Aorta (tissue), 5 donors: ENCODE measurements around the gene MRPL54. TPM values are rescaled to one million over a fixed set of nuclear protein-coding genes. Genes with fewer than 3 reads are reported as not detected.

ENCODE experiments used
- ATAC-seq: fragments of 200-7000 bp; cut with Tn5 transposase; one replicate; pipeline ENCODE4 v1.9.1; 2022; ENCODE audit warnings: moderate library complexity; ENCODE audit not compliant: low FRiP score
- DNase-seq, 2 donors: peaks; one replicate each; pipeline ENCODE4 v3.0.0-alpha.2; 2020
- H3K27ac ChIP-seq, 2 donors: one replicate each; pipeline ENCODE4 v1.5.1; 2013; ENCODE audit warnings: low read length in 2 of 2, mild to moderate bottlenecking in 2 of 2, moderate library complexity in 2 of 2, control low read depth in 1 of 2, inconsistent platforms in 1 of 2, low read depth in 1 of 2
- H3K27me3 ChIP-seq, 2 donors: one replicate each; pipeline ENCODE4 v1.6.1; 2013; ENCODE audit warnings: control low read depth in 1 of 2, low read length in 1 of 2, mild to moderate bottlenecking in 1 of 2, moderate library complexity in 1 of 2; ENCODE audit not compliant: insufficient read depth in 2 of 2, control insufficient read depth in 1 of 2
- H3K36me3 ChIP-seq, 2 donors: one replicate each; pipeline ENCODE4 v1.6.1; 2013; ENCODE audit warnings: control low read depth in 1 of 2, low read length in 1 of 2, mild to moderate bottlenecking in 1 of 2; ENCODE audit not compliant: insufficient read depth in 2 of 2, control insufficient read depth in 1 of 2
- H3K4me1 ChIP-seq, 2 donors: one replicate each; pipeline ENCODE4 v1.6.1; 2013; ENCODE audit warnings: low read length in 2 of 2, control low read depth in 1 of 2, mild to moderate bottlenecking in 1 of 2, moderate library complexity in 1 of 2; ENCODE audit not compliant: insufficient read depth in 2 of 2, control insufficient read depth in 1 of 2
- H3K4me3 ChIP-seq, 2 donors: one replicate each; pipeline ENCODE4 v1.5.1; 2013; ENCODE audit warnings: low read length in 2 of 2, control low read depth in 1 of 2, mild to moderate bottlenecking in 1 of 2
- H3K9me3 ChIP-seq: one replicate; pipeline ENCODE4 v1.6.1; 2013; ENCODE audit warnings: mild to moderate bottlenecking, low read length; ENCODE audit not compliant: control insufficient read depth
- WGBS, 2 donors: extraction: QIAGEN DNeasy Blood & Tissue Kit; methylation state at CpG; one replicate each; pipeline ENCODE4 v1.1.7; 2013; 5-methylcytosine and 5-hydroxymethylcytosine counted together
- intact Hi-C, 2 donors: fragments of 100-400 bp; cut with DNase I; formaldehyde crosslinking; loops; one replicate each; pipeline versions ENCODE4 v1.14.2 to v1.15.0; 2022
- polyA plus RNA-seq, 2 donors: library from polyadenylated mRNA; stranded (reverse); fragments of 200-250 nt; gene quantifications; one replicate each; pipeline ENCODE4 v1.2.3, GENCODE V29; 2013
- total RNA-seq, 2 donors: library from RNA; stranded (reverse); fragmentation: NEBNext Ultra II Directional; extraction: Animal tissue kit (Norgen Biotek cat#: 25700); gene quantifications; one replicate each; pipeline ENCODE4 v1.2.1, GENCODE V29; 2021
- donor health status: healthy with polysubstance abuse.
- donor health status: Bipolar disorder and iron deficiency.
- donor health status: DM: no; HTN: no; CAD: no.
- donor health status: DM: no; HTN: no; CAD: no.
- donor health status: DM: yes; HTN: yes; CAD: no.

Gene MRPL54
- total and polyA plus RNA-seq, 4 donors, result 39.6 to 125 (median 64.7) TPM

GRCh38 chr19:3796358-3796757 is 33.9 kb downstream of the MRPL54 start:
- Histone ChIP-seq H3K27ac (no peak overlapping the region), H3K9me3 (peaks cover 5% of the 10 kb centered on the region), H3K36me3 (no peaks in the 10 kb centered on the region), H3K4me3 (no peak overlapping the region), H3K27me3 (no peaks in the 10 kb centered on the region), H3K4me1 (no peaks in the 10 kb centered on the region)
- ATAC-seq (no peak), DNase-seq (no peak)
- intact Hi-C loops, result no loop called here
- 96 to 97% methylated on average over 2 of the region's 2 CpGs for WGBS, 2 donors

- ATAC-seq, result no peak
- peaks cover 4% of the 10 kb centered on the region for H3K9me3 ChIP-seq
- no peak overlapping the region for H3K27ac ChIP-seq
- DNase-seq, result no peak
- intact Hi-C loops, result no loop called here
- no peaks in the 10 kb centered on the region for H3K36me3 ChIP-seq
- no peaks in the 10 kb centered on the region for H3K4me1 ChIP-seq
- H3K27me3 ChIP-seq, result peaks cover 0 to 2% of the 10 kb centered on the region in 2 donors
- 50 to 57% methylated on average over 6 of the region's 6 CpGs for WGBS, 2 donors
- no peak overlapping the region for H3K4me3 ChIP-seq
Observed at GRCh38 chr19:3798137-3798536, 35.7 kb downstream of the MRPL54 start.

- Histone ChIP-seq H3K27ac (no peak overlapping the region), H3K27me3 (peaks cover 0 to 2% of the 10 kb centered on the region in 2 donors), H3K36me3 (no peaks in the 10 kb centered on the region), H3K9me3 (peaks cover 4% of the 10 kb centered on the region), H3K4me3 (no peak overlapping the region), H3K4me1 (no peaks in the 10 kb centered on the region)
- intact Hi-C loops, result no loop called here
- ATAC-seq (no peak), DNase-seq (no peak)
- 27 to 32% methylated on average over 21 of the region's 21 CpGs for WGBS, 2 donors
Observed at GRCh38 chr19:3800996-3801395, 38.5 kb downstream of the MRPL54 start.

- 4 to 5% methylated on average over 42 to 46 of the region's 46 CpGs for WGBS, 2 donors
- no peak for DNase-seq
- no peak for ATAC-seq
- intact Hi-C loops, result no loop called here
- no peaks in the 10 kb centered on the region for H3K36me3 ChIP-seq
- peaks cover 2% of the 10 kb centered on the region for H3K9me3 ChIP-seq
- no peak overlapping the region for H3K4me3 ChIP-seq
- peaks cover 0 to 2% of the 10 kb centered on the region in 2 donors for H3K27me3 ChIP-seq
- H3K4me1 ChIP-seq, result no peaks in the 10 kb centered on the region
- no peak overlapping the region for H3K27ac ChIP-seq
Observed at GRCh38 chr19:3801412-3802096, 39.1 kb downstream of the MRPL54 start.

GRCh38 chr19:3803114-3803888 is 40.8 kb downstream of the MRPL54 start:
- intact Hi-C loops, result no loop called here
- no peaks in the 10 kb centered on the region for H3K4me1 ChIP-seq
- H3K36me3 ChIP-seq, result no peaks in the 10 kb centered on the region
- DNase-seq (no peak), ATAC-seq (no peak)
- WGBS, 2 donors, result 73 to 75% methylated on average over 24 of the region's 24 CpGs
- peaks cover 0 to 2% of the 10 kb centered on the region in 2 donors for H3K27me3 ChIP-seq
- H3K9me3 ChIP-seq, result no peaks in the 10 kb centered on the region
- no peak overlapping the region for H3K4me3 ChIP-seq
- no peak overlapping the region for H3K27ac ChIP-seq

- no peak overlapping the region for H3K4me3 ChIP-seq
- H3K27ac ChIP-seq, result no peak overlapping the region
- intact Hi-C loops, result no loop called here
- H3K27me3 ChIP-seq, result peaks cover 0 to 2% of the 10 kb centered on the region in 2 donors
- no peak for DNase-seq
- ATAC-seq, result no peak
- no peaks in the 10 kb centered on the region for H3K9me3 ChIP-seq
- no peaks in the 10 kb centered on the region for H3K36me3 ChIP-seq
- H3K4me1 ChIP-seq, result no peaks in the 10 kb centered on the region
- WGBS, 2 donors, result 74 to 76% methylated on average over 10 of the region's 10 CpGs
Observed at GRCh38 chr19:3803986-3804385, 41.5 kb downstream of the MRPL54 start.

- ATAC-seq, result no peak
- no peaks in the 10 kb centered on the region for H3K4me1 ChIP-seq
- no peak for DNase-seq
- no peaks in the 10 kb centered on the region for H3K9me3 ChIP-seq
- intact Hi-C loops, result no loop called here
- 70 to 75% methylated on average over 12 to 13 of the region's 13 CpGs for WGBS, 2 donors
- no peaks in the 10 kb centered on the region for H3K36me3 ChIP-seq
- peaks cover 0 to 2% of the 10 kb centered on the region in 2 donors for H3K27me3 ChIP-seq
- H3K4me3 ChIP-seq, result no peak overlapping the region
- H3K27ac ChIP-seq, result no peak overlapping the region
Observed at GRCh38 chr19:3804429-3804828, 41.9 kb downstream of the MRPL54 start.

- intact Hi-C loops, result no loop called here
- no peak overlapping the region for H3K27ac ChIP-seq
- DNase-seq (no peak), ATAC-seq (no peak)
- 86 to 87% methylated on average over 28 to 29 of the region's 29 CpGs for WGBS, 2 donors
- no peaks in the 10 kb centered on the region for H3K4me1 ChIP-seq
- no peak overlapping the region for H3K4me3 ChIP-seq
- H3K9me3 ChIP-seq, result no peaks in the 10 kb centered on the region
- H3K36me3 ChIP-seq, result no peaks in the 10 kb centered on the region
- H3K27me3 ChIP-seq, result peaks cover 0 to 2% of the 10 kb centered on the region in 2 donors
Observed at GRCh38 chr19:3805859-3806258, 43.4 kb downstream of the MRPL54 start.

GRCh38 chr19:3807131-3807480 is 44.6 kb downstream of the MRPL54 start:
- intact Hi-C loops, result no loop called here
- H3K4me1 ChIP-seq, result no peaks in the 10 kb centered on the region
- ATAC-seq (no peak), DNase-seq (no peak)
- 69 to 78% methylated on average over 19 of the region's 19 CpGs for WGBS, 2 donors
- no peak overlapping the region for H3K27ac ChIP-seq
- no peaks in the 10 kb centered on the region for H3K9me3 ChIP-seq
- H3K36me3 ChIP-seq, result no peaks in the 10 kb centered on the region
- peaks cover 0 to 2% of the 10 kb centered on the region in 2 donors for H3K27me3 ChIP-seq
- no peak overlapping the region for H3K4me3 ChIP-seq
